ENCODE data around the gene BCL11B. TPM values are rescaled to one million over a fixed set of nuclear protein-coding genes. Genes with fewer than 3 reads are reported as not detected.

The BCL11B gene
- total RNA-seq, 1 donor from 2014 or later, result 0.07 TPM

DNA sequence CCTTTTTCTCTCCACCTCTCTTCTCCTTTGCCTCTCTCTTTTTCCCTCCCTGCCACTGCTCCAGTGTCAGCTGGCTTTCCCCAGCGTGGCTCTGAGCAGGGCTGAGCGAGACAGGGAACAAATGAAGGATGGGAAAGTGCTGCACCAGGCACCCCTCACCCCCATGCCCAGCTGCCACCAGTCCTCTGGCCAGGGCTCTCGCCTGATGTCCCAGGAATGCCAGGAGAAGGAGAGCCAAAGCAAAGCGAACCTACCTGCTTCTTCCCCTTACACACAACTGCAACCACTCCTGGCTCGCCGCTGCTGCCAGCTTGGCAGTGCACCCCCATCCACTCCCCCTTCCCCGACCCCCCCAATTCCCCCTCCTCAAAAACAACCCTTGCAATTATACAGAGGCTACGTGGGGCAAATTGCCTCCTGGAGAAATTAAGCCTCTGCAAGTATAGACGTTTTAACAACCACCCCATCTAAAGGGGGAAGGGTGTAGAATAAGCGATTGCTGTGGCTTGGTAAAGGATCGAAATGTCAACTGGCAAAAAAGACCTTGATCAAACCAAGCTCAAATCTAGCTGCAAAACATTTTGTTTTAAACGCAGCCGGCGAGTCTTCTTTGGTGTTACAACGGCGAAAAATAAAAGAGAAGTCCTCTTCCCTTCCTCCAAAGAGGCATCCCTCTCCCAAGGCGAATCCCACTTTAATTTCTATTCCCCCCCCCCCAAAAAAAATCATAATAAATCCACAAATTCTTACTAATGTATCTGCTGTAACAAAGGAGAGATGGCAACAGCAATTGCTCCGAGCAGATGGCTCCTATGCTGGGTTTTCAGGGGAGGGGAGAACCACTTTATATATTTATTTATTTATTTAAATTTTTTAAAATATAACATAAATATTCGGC is 2.9 kb downstream of the BCL11B start:
- DNase-seq (ENCODE audit: low read depth, low spot score), result no peak

DNA sequence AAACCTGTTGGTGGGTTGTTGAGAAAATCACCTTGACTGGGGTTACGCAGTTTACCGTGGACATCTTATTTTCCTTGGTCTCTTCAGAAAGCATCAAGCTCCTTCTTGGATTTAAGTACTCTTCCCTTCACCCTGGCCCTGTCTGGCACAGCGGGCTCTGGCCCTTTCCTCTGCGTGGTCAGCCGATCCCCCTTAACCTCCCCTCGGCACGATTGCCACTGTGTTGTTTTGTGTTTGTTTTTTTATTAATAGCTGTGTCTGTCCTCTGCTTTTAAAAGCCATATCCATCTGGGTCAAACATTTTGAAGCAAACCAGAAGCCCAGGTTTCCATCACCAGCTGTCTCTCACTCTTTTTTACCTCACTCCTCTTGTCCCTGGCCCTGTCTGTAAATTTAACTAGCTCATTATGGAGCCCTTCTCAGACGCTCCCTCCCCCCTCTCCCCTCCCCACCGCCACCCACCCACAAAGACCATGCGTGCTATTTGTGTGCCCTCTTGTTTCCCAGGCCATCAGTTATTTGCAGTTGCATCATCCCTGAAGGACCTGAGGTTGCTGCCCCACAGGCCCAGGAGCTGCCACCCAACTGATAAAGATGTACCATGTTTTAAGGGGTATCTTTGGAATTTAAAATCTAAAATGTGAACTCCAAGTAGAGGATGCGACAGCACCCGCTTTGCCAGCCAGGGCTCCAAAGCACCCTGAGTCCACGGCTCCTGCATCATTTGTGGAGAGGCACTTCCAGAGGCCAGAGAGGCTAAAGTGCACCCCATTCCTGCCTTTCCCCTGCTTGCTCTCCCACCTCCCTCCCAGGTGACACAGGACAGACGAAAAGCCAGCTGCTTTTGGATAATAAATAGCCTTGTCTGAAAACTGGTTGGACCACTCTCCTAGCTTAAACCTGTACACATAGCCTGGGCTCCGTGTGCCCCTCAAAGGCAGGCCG is 3.9 kb downstream of the BCL11B start:
- DNase-seq (ENCODE audit: low read depth, low spot score), result no peak

DNA sequence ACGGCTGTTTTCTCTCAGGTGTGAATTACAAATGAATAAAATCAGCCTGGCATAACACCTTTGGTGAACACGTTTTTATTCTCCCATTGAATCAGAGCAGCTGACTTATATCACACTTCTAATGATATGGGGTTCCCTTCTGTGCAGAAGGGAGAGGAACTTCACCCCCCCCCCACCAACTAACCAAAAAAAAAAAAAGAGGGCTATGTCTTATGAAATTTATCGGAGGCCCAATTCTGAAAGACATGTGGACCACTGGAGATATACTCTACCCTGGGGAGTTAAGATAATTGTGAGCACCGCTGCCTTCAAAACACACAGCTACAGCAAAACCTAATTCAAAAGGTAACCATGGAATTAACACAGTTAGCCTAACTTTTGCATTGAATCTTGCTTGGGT is 4.6 kb downstream of the BCL11B start:
- no peak for DNase-seq (ENCODE audit: low read depth, low spot score)

DNA sequence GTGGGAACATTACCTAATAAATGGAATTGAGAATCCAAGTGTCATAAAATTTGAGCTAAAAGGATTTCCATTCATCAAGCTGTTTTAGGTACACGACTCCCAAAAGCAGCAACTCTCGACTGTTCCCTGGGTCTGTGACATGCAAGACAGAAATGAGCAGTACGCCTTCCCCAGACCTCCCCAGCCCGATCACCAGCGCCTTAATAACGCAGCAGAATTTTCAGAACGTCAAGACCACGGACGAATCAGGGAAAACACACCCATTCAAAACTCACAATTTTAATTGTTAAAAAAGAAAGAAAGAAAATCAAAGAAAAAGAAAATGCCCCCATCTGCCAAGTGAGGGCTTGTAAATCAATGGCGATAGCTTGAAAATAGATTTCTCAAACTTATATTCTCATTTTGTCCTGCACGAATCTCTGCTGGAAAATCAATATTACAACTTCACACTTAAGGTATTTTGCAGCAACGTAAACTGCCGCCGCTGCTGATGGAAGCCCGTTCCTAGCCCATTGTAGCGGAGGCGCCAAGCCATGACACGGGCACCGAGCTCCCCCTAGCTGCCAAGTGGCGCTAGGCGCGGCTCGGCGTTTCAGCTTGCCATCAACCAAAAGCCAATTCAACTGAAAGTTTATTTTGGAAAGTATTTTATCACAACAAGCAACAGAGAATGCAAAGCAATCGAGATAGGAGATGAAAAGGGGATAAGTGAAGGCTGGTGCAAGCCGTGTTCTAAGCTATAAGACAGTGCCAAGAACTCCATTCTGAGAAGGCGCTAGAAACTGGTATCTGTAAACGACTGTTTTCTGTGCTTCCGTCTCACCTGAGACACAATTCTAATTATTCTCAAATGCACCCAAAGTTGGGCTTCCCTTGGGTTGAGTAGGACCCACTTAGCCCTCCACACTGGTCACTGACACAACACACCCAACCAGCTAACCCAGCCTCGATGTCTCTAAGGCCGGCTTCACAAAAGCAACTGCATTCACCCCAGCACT is 5.5 kb downstream of the BCL11B start:
- peak; percentile 17 for DNase-seq (ENCODE audit: low read depth, low spot score)

DNA sequence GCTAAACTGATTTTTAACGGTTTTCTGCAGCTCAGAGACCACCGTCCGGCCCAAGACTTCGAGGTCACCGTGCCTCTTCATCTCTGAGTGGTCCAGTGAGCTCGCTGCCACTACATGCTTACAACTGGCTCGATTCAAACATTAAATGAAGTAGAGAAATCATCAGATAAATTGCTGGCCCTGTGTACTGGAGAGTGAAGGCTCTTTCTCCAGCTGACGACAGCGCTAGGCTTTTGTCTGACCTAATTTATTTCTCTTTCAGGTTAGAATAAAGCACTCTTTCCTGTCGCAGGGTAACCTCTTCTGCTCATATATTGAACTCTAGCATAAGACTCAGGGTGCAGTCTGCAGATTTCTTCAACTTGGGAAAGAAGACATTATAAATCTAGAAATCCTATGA is 6.4 kb downstream of the BCL11B start:
- DNase-seq (ENCODE audit: low read depth, low spot score), result no peak

DNA sequence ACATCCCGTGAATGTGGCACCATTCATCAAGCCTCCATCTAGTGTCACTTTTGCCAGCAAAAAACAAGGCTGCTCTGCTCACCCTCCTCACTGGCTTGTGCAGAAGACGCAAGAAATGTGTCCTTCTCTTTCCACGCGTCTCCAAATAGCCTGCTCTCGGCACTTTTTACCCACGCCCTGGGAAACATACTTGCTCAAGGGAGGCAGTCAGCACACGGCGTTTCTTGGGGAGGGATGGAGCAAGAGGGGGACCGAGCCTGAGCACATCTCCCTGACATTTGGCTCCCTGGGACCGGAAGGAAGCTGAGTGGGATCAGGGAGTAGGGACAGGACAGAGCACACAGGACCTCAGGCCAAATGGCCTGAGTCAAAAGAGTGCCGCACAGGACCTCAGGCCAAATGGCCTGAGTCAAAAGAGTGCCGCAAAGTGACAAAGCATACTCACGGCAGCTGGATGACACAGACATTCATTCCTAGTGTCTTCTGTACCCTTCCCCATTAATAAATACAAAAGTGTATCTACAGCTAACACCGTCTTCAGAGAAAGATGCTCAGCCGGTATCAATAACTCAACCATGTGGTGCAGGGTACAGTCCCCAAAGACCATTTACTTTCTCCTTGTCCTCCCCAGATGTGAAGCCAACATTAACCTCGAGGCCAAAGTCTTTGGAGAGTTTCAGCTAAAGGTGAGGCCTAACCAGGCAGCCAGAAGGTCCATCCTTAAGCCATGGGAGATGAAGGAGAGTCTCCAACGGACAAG is 7.1 kb downstream of the BCL11B start:
- no peak for DNase-seq (ENCODE audit: low read depth, low spot score)

DNA sequence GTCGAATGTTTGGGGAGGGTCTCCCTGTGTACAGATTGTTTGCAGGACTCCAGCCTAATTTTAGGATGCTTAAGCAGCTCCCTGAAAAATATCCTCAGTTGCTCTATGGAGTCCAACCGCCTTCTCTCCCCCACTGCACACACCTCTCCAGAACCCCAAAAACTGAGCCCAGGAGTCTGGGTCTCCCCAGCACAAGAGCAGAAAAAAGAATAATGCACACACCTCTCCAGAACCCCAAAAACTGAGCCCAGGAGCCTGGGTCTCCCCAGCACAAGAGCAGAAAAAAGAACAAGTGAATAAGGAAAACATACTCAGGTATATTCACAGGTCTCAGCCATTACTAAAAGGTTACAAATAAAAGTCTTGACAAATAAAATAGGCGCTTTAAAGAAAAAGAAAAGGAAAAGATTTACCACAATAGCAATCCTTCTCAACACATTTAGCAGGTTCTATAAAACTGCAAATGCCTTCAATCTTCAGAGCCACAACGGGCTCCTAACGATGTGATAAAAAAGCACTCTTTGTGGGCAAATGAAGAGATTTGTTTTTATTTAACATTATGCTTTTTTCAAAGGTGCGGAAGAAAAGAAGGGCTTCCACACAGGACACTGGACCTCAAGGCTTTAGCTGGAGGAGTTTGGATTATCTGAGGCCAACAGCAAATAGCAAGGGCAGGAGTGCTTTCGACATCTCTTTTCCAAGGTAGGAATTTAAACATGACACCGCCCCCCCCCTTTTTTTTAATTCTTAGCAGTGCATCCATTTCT is 8.2 kb downstream of the BCL11B start:
- DNase-seq (ENCODE audit: low read depth, low spot score), result no peak

DNA sequence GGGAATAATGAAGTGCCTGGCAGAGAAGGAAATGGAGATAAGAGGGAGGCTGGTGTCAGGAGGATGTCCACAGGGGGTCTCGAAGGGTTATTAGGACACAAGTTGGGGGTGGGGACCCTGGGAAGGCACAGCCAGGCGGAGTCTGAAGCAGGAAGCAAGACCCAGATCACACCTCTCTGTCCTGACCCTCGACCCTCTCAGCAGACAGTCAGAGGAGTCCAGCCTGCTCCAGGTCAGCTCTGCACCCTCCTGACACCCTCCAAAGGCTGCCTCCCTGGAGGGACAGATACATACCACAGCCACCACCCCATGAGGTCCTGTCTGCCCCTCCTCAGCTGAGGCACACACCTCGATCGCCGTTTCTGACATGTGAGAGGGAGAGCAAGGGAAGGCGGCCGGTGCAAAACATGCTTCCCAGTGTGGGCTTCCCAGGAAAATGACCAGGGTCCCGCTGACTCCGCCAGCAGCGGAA is 9.0 kb downstream of the BCL11B start:
- no peak for DNase-seq (ENCODE audit: low read depth, low spot score)

DNA sequence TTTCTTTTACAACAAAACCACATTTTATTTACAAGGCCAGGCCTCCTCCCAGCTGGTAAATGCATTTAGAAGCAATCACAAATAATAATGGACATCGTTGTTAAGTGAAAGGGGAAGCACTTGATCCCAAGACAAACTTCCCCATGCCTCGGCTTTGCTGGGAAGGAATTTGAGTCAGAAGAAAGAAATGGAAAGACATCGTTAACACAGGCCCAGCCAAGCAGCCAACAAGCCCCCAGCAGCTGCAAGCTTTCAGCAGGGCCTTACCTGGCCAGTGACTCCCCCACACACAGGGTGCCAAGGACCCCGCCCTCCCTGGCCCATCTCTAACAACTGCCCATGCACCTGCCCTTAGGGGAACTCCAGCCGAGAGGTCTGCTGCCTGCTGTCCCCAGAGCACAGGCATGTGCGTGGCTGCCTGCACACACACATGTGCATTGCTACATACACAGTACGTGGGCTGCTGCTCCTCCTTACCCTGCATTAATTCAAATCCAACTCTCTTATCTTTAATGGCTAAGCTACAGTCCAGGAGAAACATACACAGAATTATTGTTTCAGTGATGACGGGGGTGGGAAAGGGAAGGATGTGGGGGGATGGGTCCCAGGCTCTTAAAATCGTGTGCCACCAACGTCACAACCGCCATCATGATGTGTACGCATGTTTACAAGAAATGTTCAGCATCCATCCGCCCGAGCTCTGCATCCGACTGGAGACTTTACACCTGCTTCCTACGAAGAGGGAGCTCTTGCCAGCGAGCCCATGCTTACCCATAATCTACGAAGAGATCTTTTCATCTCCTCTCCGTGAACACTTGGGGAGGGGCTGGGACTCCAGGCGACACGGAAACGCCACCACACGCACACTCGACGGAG is 9.8 kb downstream of the BCL11B start:
- no peak for DNase-seq (ENCODE audit: low read depth, low spot score)

DNA sequence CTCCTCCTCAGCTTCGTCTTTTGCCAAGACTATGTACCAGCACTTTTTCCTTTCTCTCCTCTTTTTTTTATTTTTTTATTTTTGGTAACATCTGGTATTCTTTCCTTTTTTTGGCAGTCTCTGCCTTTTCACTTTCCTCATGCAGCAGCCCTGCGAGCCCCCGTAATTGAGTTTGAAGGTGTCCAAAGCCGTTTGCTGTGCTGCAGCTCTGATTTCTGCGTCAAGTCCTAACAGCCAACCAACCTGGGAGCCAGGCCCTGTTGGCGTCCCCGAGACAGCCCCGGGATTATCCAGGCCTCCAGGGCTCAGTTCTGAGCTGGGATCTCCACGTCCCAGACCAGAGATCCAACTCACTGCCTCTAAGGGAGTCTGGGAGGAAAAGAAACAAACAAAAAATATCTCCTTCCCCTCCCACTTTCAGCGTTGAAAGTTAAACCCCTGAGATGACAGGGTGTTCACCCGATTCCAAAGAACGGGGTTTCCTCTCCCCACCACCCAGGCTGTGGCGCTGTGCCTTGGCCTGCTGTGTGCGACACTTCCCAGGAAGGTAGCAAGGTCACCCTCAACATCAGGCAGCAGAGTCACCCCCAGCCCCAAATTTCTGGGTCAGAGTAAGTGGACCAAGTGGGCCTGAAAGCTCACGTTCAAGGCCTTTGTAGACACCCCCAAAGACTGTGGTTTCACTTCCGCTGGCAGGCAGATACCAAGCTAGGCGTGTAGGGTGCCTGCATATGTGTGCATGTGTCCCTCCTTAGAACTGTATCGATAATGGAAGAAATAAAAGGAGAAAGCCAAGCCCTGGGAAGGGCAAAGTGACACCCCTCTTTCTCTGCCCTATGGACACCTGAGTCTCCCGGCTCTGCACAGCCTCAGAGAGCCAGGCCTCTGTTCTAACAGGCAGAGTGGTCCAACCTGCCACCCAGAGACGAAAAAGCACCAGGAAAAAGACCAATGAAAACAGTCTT is 11.1 kb downstream of the BCL11B start:
- no peak for DNase-seq (ENCODE audit: low read depth, low spot score)

DNA sequence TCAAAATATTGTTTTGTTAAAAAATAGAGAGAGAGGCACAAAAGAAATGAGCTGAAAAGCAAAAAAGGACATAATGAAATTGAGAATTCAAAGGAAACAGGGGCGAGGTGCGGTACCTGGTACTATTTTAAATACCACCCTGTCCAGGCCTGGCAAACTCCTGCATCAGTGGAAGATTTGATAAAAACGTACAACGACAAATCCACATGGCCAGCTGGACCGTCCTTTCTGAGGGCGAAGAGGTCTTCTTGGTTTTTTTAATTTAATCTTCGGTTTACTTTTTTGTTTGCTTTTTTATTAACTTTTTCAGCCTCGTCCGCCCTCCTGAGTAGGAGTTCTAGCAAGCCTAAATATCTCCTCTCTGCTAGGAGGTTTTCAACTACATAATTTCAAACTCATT is 11.9 kb downstream of the BCL11B start:
- DNase-seq (ENCODE audit: low read depth, low spot score), result no peak

DNA sequence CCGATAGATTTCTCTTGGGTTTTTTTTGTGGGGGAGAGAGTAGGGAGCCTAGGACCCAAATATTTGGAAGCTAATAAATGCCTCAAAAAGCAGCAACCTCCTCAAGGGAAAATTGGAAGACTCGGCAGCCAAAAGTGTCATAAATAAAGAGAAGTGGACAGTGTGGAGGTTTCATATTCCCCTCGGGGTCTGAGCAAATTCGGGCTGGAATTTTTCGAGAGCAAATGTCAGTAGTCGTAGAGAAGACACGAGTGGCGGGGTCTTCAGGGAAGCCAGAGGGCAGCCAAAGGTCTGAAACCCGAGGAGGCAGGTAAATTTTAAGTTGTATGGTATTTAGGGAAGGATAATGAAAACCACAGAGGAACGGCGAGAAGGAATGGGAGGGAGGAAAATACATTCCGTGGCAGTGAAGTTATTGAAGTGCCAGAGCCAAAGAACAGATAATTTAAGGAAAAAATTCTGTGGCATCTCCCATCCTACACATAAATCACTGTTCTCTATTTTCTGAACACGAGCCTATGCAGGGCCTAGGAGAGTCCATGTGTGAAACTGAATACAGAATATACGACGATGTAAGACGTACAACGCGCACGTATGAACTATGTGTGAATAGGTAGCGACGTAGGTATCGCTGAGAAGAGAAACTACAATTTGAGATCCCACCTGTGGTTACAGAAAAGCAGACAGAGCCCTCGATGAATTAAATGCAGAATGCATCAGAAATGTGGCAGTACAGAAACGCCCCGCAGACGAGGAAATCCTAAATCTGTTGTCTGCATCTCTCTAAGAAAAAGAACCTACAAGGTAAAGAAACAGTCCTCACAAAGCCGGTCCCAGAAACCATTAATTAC is 12.9 kb downstream of the BCL11B start:
- DNase-seq (ENCODE audit: low read depth, low spot score), result no peak

DNA sequence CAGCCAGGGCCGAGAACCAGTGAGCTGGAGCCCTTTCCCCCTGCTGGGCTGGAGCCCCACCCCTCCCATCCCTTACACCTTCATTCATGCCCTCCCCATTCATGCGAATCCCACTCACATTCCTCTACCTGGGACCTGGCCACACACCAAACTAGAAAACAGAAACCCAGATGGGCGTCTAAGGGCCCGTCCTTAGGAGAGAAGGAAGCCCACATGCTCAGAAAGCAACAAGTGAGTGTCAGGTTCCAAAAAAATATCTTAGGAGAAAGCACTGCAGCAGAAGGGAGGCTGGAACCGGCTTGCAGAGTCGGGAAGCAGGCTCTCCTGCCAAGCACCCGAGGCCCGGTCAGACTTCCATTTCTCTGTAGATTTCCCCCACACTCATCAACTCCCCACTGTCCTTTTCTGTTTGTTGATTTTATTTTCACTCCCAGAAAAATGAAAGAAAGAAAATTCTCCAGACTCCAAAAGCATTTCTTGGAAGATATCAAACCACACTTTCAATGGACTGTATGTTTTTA is 13.6 kb downstream of the BCL11B start:
- no peak for DNase-seq (ENCODE audit: low read depth, low spot score)

DNA sequence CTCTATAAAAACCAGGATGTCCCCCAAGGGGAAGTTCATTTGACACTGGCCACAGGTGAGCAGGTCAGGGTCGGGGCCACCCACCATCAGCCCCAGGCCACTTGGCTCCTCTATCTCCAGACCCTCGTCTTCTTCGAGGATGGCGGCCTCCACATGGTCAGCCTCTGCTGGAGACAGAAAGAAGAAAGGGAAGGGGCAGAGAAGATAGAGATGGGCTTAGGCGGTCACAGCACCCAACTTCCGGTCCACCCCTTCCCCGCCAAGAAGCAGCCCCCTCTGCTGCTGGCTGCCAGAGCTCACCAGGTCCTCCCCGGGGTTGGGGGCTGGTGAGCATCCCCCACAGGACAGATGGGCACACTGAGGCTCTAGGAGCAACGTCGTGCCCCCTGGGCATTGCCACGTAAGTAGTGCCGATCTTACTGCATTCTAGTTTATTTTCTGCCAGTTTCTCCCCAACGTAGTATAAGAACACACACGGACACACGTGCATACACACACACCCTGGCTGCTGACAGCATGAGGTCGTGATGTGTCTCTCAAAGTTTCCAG is 14.2 kb downstream of the BCL11B start:
- no peak for DNase-seq (ENCODE audit: low read depth, low spot score)

DNA sequence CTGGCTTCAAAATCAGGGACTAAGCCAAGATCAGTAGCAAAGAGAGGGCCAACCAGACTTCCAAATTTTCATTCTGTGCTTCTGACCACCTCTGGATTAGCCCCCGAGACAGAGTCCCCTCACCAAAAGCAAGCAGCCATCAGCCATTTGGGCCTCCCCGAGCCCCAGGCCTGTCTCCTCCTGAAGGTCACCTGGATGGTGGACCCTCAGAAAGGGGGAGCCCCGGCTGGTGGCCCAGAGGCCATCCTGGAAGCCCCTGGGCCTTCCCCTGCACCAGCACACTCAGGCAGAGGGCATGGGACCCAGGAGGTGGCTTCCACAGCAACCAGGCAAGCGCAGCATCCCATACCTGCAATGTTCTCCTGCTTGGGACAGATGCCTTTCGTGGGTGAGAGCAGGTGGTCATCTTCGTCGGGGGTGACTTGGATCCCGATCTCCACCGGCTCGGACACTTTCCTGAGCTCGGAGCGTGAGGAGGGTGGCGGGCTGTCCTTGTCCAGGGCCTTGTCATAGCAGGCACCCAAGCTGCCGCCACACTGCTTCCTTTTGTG is 14.8 kb downstream of the BCL11B start:
- DNase-seq (ENCODE audit: low read depth, low spot score), result no peak
